ENCODE data around the gene CDYL.

The CDYL gene

DNA sequence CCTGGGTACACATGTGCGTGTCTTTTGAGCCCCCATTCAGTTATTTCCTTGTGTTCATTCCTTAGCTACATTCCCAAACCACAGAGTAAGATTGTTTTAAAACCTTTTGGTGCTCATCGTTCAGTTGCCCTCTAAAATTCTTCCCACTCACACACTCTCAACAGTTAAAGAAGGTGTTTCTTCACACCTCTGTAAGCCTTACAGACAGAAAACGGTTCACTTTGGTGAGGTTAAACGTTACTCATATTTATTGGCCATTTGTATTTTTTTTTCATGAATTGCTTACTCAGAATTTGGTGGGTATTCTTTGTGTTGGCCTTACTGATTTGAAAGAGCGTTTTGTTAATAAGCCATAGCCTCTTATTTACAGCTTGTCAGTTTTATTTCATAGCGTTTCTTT, 97.7 kb downstream of the CDYL start:
- in situ Hi-C loops (cut with MboI; ENCODE audit: low sequenced_read_pairs): no loop called here

DNA sequence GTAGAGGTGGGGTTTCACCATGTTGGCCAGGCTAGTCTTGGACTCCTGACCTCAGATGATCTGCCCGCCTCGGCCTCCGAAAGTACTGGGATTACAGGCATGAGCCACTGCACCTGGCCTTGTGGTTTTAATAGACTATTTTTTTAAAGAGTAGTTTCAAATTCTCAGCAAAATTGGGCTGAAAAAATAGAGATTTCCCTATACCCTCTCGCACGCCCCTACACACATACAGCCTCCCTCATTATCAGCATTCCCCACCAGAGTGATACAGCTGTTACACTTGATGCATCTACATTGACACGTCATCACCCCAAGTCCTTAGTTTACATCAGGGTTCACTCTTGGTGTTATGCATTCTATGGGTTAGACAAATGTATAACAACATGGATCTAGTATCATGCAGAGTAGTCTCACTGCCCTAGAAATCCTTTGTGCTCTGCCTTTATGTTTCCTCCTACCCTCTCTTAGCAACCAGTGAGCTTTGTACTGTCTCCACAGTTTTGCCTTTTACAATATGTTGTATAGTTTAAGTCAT, 103.6 kb downstream of the CDYL start:
- in situ Hi-C loops (cut with MboI; ENCODE audit: low sequenced_read_pairs): no loop called here

DNA sequence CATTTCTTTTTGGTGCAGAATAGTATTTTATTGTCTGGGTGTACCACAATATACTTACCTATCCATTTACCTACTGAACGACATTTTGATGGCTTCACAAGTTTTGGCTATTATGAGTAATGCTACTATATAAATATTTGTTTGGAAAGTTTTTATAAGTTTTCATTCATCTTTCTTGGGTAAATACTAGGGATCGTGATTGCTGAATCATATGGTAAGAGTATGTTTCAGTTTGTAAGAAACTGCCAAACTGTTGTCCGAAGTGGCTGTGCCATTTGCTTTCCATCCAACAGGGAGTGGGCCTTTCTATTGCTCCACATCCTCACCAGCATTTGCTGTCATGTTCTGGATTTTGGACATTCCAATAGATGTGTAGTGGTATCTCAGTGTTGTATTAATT, 104.2 kb downstream of the CDYL start:
- in situ Hi-C loops (cut with MboI; ENCODE audit: low sequenced_read_pairs): no loop called here

DNA sequence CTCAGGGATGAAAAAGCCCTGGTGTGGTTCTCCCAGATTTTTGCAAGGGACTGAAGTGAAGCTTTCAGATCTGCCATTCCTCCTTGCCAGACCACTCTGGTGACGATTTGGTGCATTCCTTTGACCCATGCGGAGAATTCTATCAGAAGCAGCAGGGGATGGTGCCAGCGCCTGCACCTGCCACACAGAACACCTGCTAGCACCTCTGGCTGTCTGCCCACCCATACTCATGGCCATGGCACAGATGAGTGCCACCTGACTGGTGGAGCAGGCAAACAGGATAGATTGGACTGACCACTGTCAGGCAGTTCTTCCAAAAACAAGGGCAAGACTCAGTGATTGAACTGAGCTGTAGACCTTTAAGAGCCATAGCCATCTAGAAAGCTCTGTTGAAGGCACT, 107.1 kb downstream of the CDYL start:
- in situ Hi-C loops (cut with MboI; ENCODE audit: low sequenced_read_pairs): no loop called here

DNA sequence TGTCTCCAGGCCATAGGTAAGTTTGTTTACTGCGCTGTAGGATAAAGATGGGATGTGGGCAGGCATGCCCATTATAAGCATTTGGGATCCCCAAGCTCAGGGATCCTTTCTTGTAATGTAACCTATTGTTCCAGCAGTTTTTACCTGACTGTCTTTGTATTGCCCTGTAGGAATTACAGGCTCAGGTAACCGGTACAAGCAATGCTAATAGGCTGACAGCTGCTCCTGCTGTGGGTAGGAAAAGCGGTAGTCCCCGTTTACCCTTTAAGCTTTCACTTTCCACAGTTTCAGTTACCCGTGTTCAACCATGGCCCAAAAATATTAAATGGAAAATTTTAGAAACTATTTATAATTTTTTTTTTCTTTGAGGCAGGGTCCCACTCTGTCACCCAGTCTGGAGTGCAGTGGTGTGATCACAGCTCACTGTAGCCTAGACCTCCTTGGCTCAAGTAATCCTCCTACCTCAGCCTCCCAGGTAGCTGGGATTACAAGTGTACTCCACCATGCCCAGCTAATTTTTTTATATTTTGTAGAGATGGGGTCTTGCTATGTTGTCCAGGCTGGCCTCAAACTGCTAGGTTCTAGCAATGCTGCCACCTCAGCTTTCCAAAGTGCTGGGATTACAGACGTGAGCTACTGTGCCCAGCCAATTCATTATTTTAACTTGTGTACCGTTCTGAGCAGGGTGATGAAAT, 108.6 kb downstream of the CDYL start:
- in situ Hi-C loops (cut with MboI; ENCODE audit: low sequenced_read_pairs): no loop called here

DNA sequence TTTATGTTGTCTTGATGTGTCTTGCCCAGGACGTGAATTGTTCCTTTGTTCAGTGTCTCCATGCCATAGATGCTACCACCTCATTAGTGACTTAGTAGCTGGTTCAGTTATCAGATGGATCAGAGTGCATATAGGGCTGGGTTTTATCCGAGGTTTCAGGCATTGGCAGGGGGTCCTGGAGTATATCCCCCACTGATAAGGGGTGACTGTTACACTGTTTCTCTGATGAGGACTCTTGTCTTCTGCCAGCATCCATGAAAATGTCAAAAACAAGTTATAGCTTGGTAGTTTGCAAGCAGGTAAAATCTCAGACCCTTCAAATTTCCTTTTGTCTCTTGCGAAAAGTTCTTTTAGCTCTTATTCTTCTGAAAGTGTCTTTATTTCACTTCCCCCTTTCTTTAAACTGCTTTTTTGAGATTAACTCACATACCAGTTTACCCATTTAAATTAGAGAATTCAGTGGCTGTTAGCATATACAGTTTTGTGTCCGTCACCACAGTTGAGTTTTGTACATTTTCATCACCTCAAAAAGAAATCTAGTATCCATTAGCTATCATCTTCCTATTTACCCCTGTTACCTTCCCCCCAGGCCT, 109.2 kb downstream of the CDYL start:
- in situ Hi-C loops (cut with MboI; ENCODE audit: low sequenced_read_pairs): no loop called here

DNA sequence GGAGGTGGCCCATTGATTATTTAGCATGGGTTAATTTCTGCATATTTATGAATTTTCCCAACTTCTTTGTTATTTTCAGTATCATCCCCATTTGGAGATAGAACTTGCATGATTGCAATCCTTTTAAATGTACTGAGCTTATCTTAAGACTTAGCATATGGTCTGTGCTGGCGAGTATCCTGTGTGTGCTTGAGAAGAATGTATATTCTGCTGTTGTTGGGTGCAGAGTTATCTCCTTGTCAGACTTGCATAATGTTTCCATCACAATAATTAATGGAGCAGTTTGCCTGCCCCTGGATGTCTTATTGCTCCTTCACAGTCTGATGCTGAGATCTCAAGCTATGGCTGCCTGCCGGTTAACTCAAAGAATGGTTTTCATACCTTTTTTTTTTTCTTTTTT, 112.6 kb downstream of the CDYL start:
- in situ Hi-C loops (cut with MboI; ENCODE audit: low sequenced_read_pairs): no loop called here

DNA sequence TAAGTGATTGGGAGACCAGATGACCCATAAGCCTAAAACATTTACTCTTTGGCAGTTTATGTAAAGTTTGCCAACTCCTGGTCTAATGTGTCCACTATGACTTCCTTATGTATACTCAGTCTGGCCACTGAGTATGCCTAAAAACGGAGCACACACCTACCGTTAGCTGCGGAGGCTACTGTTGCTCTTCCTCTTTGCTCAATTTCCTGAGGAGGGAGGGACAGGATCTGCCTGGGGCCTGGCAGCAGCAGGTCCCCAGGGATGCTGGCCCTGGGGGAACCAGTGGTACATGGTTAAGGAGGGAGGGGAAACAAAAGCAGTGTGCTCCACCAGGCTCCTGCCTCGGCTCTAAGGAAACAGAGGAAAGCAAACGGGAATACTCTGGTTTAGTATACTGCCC, 113.5 kb downstream of the CDYL start:
- in situ Hi-C loops (cut with MboI; ENCODE audit: low sequenced_read_pairs): no loop called here

DNA sequence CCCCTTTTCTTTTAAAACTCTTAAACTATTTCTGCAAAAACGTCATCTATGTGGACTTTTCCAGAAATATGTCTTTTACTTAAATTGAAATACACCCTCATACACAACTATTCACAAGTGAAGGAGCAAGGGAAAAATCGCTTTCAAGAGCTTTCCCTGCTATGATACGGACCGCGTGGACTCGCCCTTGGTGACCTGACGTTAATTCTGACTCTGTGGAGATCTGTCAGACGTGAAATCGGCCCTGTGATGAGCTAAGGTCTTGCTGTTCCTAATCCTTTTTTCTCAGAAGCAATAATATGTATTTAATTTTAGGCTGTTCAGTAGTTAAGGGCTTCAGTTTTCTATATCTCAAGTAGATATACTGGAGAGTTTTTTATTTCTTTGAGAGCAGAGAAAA, 114.0 kb downstream of the CDYL start:
- in situ Hi-C loops (cut with MboI; ENCODE audit: low sequenced_read_pairs): no loop called here

DNA sequence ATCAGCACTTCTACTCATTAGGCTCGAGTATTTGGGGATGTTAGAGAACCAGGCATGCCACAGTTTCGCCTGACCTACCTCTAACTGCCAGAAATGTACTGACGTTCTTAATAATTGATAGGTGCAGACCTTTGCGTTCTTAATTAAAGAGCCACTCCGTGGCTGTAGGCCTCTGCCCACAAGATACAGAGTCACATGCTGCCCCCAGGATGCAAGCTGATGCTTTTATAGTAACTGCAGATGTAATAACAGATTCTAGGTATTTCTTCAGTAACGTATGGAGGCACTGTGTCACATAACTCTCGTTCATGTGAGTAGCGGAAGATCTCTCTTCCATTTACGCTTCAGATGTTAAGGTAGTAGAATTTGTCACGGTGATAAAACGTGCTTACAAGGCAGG, 114.4 kb downstream of the CDYL start:
- in situ Hi-C loops (cut with MboI; ENCODE audit: low sequenced_read_pairs): no loop called here

DNA sequence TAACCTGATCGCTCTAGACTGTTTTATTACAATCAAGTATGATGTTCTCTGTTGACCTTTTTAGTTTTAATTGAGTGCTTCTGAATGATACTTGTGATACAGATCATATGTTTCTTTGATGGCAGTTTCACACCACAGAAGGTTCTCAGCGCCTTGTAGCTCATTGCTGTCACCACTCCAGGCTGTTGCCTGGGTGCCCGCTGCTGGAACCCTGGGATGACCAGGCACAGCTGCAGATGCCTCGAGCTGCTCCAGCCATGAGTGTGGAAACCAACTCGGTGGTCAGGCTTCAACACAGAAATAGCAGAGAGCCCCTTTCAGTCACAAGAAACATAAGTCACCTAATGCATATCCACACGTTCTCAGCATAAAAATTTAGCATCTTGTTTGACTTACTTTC, 114.9 kb downstream of the CDYL start:
- in situ Hi-C loops (cut with MboI; ENCODE audit: low sequenced_read_pairs): no loop called here

DNA sequence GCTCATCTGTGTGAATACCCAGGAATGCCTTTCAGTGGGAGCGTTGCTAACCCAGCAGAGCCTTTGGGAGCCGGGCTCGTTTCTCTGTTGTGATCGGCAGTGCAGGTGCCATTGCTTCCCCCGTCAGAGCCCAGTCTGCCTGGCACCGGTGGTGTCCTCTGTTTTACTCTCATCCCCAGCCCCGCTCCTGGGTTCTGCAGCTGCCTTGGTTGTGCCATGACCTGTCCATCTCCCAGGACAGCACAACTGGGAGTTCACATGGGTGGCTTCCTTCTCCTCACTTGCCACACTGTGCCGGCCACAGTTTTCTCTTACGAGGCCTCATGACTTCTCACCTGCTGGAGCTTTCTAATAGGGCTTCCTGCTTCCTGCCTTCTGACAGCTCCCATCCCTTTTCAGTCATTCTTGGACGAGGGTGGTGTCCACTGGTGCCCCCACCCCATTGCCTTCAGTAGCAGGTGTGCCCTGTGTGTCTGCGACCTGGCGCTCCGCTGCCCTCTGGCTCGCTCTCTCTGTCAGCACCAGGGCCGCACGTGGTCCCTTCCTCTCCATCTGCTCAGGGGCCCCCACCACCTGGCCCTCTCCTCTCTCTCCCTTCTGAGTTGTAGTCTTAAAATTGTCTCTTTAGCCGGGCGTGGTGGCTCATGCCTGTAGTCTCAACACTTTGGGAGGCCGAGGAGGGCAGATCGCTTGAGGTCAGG, 116.7 kb downstream of the CDYL start:
- in situ Hi-C loops (cut with MboI; ENCODE audit: low sequenced_read_pairs): no loop called here

DNA sequence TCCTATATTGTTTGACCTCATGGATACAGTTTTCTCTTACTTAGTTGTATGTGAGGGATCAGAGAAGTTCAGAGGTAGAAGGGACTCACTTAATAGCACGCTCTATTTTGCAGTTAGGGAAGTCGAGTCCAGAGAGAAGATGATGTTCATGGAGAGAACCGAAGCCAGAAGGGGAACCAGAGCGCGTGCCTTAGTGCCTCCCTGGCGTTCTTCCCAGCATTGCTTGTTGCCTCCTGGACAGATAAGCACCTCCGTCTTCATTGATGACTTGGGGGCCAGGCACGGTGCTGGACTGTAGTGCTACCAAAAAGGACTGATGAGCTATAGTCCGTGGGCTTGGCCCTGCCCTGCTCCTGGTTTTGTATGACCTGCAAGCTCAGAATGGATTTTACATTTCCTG, 117.8 kb downstream of the CDYL start:
- in situ Hi-C loops (cut with MboI; ENCODE audit: low sequenced_read_pairs): no loop called here

DNA sequence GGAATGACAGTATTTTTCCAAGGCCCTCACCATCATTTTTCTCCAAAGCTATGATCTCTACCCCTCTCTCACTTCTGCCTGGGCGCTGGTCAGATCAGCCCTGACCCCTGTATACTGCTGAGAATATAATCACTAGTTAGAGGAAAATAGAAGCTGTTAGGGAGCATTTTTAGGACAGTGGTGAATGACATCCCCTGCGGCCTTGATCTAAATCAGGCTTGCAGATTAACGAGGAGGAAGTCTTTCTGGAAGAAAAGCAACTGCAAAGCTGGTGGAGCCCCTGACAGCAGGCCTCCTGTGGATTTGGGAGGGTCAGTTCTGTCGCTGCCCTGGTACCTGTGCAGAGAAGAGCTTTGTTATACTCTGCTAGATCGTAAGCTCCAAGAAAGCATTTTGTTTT, 119.8 kb downstream of the CDYL start:
- in situ Hi-C loops (cut with MboI; ENCODE audit: low sequenced_read_pairs): no loop called here

DNA sequence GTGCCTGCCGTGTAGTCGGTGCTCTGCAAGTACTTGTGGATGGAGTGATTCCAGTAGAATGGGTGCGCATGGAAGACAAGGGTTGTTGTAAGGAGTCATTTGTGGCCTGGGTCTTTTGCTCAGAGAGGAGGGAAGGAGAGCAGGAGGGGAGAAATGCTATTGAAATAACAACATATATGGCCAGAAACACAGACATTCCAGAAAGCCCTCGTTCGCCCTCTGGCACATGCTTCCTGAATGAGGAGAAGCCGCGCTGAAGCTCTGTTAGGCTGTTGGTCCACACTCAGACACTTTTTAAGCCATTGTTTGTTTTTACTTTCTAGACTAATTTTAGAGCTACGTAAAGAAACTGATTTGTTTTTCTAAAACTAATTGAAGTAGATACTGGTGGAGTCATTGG, 120.2 kb downstream of the CDYL start:
- in situ Hi-C loops (cut with MboI; ENCODE audit: low sequenced_read_pairs): no loop called here

DNA sequence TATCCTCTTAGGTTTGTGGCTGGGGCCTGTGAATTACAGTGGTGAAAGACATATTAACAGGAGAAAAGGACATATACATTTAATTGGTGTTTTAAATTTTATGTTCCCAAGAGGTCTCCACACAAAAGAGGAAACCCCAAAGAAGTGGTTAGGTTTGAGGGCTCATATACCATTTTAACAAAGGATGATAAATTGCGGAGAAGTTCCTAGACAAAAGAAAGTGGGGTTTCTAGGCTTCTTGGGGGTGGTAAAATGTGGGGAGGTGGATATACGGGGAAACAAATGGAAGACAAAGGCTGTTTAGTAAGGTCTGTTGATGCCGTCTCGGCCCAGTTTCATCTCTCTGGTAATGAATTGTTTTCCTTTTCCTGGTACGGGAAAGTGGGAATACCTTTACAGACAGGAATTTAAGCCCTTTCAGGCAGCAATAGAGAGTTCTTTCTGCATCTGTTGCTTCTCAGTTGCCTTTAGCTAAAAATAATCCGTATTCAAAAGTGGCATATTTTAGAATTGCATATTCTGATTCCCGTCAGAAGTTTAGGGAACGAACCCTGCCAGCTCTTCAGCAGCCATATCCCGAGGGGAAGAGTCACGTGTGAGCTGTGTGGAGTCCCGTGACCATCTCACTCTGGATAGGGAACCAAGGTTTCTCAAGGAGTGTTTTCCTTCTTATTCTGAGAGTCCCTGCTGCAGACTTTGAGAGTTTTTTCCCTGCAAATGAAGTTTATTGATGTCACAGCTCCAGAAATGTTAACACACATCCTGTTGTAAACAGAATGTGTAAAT, 123.2 kb downstream of the CDYL start:
- in situ Hi-C loops (cut with MboI; ENCODE audit: low sequenced_read_pairs): no loop called here

DNA sequence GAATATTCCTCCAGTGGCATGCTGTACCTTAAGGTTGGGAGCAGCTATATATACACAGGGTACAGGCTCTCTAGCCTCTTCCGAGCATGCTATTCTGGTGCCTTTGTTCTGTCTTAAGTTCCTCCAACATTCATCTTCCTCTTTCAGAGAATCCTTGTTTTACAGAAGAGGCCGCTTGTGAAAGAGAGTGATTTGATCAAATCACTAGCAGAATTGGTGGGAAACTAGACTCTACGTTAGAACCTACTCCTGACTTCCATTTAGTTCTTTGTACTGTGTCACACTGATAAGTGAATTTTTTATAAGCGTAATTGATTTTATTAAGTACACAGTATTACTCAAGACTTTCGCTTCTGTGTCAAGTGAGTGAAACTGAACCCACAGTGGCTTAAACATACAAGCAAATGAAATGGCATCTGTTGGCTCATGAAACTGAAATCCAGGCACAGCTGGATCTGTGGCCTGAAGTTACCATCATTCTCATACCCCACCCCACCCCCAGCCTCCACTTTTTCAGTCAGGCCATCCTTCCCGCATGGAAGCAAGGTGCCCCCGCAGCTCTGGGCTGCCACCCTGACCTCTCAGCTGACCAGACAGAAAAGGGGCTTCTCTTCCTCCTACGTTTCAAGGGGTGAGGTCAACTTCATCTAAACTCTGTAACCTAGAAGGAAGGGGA, 125.3 kb downstream of the CDYL start:
- in situ Hi-C loops (cut with MboI; ENCODE audit: low sequenced_read_pairs): no loop called here

DNA sequence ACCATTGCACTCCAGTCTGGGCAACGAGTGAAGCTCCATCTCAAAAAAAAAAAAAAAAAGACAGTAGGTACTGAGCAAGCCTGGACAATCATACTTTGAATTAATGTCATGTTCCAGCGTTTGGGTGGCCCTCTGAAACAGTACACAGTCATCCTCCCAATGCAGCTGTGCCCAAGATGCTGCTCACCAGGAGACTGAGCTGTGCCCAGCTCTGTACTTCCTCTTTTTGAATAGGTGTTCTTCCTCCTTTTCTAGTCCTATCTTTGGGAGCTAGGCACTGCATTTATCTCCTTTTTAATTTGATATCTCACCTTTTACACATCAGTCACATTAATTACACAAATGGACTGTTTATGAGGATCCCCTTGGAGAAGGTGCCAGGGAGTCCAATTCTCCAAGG, 126.2 kb downstream of the CDYL start:
- in situ Hi-C loops (cut with MboI; ENCODE audit: low sequenced_read_pairs): no loop called here

DNA sequence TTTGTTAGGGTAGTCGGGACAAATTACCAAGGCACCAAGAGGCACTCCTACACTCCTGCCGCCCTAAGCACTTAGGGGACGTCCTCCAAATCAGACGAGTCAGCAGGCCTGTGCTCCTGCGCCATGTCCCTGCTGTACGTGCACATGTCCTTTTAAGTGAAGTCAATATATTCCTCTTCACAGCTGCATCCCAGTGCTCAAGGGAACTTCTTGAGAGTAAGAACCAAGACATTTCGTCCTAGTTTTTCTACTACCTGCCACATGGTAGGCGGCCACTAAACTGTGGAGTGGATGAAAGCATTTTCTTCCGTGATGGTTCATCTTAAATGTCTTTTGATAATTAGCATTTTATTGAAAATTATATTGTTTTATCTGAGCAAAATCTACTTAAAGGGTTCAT, 126.9 kb downstream of the CDYL start:
- in situ Hi-C loops (cut with MboI; ENCODE audit: low sequenced_read_pairs): no loop called here

DNA sequence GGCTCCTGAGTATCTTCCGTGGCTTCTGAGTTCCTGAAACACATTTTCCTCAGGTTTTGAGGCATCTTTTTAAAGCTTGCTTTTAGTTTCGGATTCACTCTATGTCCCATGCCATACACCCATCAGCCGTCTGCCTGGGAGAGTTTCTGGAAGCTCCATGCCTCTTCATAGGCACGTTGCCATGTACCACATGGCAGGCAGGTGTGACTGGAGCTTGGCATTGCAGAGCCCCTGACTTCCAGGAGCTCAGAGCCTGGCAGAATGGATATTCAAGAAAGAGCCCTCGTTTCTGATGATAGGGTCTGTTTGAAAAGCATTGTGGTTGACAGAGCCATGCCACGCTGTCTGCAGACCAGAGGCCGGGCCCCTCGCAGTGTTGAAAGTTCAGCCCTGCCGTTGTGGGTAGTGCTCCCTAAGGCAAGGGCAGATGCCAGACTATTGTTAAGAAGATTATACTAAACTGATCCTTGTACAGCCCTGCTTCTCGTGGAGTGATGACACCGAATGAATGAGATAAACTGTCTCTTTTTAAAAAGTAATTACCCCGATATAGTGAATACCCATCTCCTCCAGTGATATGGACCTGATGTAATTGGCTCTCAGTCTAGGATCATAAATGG, 127.7 kb downstream of the CDYL start:
- in situ Hi-C loops (cut with MboI; ENCODE audit: low sequenced_read_pairs): no loop called here

All from HL-60/S4 treated with phorbol 12-myristate 13-acetate at 8.2 ng/mL for 4 days and 3 days (cell line).